Measurements from ENCODE around the gene PARP8.

GRCh38 chr5:50827516-50828247 is 161.2 kb downstream of the PARP8 start:
- TF ChIP-seq, protein P1, sequence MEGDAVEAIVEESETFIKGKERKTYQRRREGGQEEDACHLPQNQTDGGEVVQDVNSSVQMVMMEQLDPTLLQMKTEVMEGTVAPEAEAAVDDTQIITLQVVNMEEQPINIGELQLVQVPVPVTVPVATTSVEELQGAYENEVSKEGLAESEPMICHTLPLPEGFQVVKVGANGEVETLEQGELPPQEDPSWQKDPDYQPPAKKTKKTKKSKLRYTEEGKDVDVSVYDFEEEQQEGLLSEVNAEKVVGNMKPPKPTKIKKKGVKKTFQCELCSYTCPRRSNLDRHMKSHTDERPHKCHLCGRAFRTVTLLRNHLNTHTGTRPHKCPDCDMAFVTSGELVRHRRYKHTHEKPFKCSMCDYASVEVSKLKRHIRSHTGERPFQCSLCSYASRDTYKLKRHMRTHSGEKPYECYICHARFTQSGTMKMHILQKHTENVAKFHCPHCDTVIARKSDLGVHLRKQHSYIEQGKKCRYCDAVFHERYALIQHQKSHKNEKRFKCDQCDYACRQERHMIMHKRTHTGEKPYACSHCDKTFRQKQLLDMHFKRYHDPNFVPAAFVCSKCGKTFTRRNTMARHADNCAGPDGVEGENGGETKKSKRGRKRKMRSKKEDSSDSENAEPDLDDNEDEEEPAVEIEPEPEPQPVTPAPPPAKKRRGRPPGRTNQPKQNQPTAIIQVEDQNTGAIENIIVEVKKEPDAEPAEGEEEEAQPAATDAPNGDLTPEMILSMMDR (conservative IDR thresholded peaks at IDR 0.05; ENCODE audit: low read length), result no peak
- TF ChIP-seq EZH2phosphoT487 (IDR thresholded peaks at IDR 0.05; ENCODE audit: borderline replicate concordance, low read depth, low read length), result no peak

All from OCI-LY7 (cell line).